SKM-1 (cell line): ENCODE measurements around the gene TTLL7.

Experiments
- DNase-seq: peaks from one replicate; lab custom pipeline; 2025; ENCODE audit not compliant: unreplicated experiment; lab: John Stamatoyannopoulos, UW

Gene TTLL7

GRCh38 chr1:83998498-83999315 lies at the start of gene TTLL7:
TSS of gene TTLL7 (minus strand) at chr1:83999132. CDS start at chr1:83952211, 46,921 bp downstream.
- DNase-seq, result peak; percentile 62

GRCh38 chr1:84042461-84042860 lies 43.5 kb upstream of the TTLL7 start:
- DNase-seq, result no peak

- DNase-seq, result no peak
Observed at GRCh38 chr1:84037758-84038611, 39.1 kb upstream of the TTLL7 start.

- no peak for DNase-seq
Observed at GRCh38 chr1:84031802-84032327, 32.9 kb upstream of the TTLL7 start.

- DNase-seq, result no peak
Observed at GRCh38 chr1:84027368-84027767, 28.4 kb upstream of the TTLL7 start.

- no peak for DNase-seq
Observed at GRCh38 chr1:84025966-84026365, 27.0 kb upstream of the TTLL7 start.

- no peak for DNase-seq
Observed at GRCh38 chr1:84021822-84022221, 22.9 kb upstream of the TTLL7 start.

GRCh38 chr1:84020151-84020550 lies 21.2 kb upstream of the TTLL7 start:
- no peak for DNase-seq

GRCh38 chr1:84019217-84019616 lies 20.3 kb upstream of the TTLL7 start:
- no peak for DNase-seq

GRCh38 chr1:84013708-84014107 lies 14.8 kb upstream of the TTLL7 start:
- DNase-seq, result no peak

GRCh38 chr1:84012018-84012417 lies 13.1 kb upstream of the TTLL7 start:
- DNase-seq, result no peak

GRCh38 chr1:84010136-84010535 lies 11.2 kb upstream of the TTLL7 start:
- DNase-seq, result no peak

- no peak for DNase-seq
Observed at GRCh38 chr1:84008631-84009030, 9.7 kb upstream of the TTLL7 start.

GRCh38 chr1:84006591-84006990 lies 7.7 kb upstream of the TTLL7 start:
- DNase-seq, result no peak

GRCh38 chr1:84001501-84001900 lies 2.6 kb upstream of the TTLL7 start:
- DNase-seq, result no peak

- DNase-seq, result no peak
Observed at GRCh38 chr1:84000954-84001495, 2.1 kb upstream of the TTLL7 start.

- no peak for DNase-seq
Observed at GRCh38 chr1:84000196-84000885, 1.4 kb upstream of the TTLL7 start.

- DNase-seq, result peak; percentile 64
Observed at GRCh38 chr1:83999316-83999819, 436 bp upstream of the TTLL7 start.

- DNase-seq, result no peak
Observed at GRCh38 chr1:83998205-83998497, 781 bp downstream of the TTLL7 start.

- DNase-seq, result no peak
Observed at GRCh38 chr1:83997631-83998030, 1.3 kb downstream of the TTLL7 start.

GRCh38 chr1:83996621-83997020 lies 2.3 kb downstream of the TTLL7 start:
- DNase-seq, result no peak
